Measurements from ENCODE around the gene SEMA4C. TPM values are rescaled to one million over a fixed set of nuclear protein-coding genes. Genes with fewer than 3 reads are reported as not detected.
"Not testable (repeated sequence)": the region's sequence is repeated elsewhere in the genome, so short reads cannot be mapped to it uniquely, and the experiment has no call there.

The SEMA4C gene
- total RNA-seq, 1 experiment from 2014 or later = 15.4 TPM

DNA sequence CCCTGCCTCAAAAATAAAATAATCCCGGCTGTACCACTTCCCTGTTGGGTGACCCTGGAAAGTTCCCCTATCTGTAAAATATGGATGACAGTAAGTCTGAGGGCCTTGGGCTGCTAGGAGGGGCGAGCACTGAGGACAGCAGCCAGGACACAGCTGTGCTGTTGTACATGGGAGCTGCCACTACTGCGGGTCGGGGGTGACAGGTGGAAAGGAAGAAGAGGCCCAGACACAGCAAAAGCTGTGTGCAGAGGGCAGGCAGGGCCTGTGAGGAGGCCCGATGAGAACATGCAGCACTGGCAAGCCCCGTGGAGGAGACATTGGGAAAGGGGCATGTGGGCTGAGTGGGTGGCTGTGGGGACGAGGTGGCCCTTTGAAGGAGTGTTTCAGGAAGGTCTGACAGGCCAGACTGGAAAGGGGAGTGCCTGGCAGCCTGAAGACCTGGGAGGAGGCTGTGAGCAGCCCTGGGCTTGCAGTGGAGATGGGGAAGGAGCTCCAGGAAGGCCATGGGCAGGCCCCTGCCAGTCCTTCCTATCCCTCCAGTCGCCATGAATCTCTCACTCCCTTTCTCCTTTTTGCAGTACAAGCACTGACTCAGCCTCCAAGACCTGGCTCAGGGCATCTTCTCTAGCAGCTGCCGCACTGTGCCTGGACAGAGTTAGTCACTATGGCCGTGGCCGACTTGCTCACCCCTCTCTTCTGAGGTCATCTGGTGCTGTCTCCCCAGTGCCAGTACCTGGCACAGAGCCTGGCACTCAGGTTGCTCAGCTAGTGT, 28.9 kb upstream of the SEMA4C start:
- peak; percentile 31 for DNase-seq (ENCODE audit: low read depth)

DNA sequence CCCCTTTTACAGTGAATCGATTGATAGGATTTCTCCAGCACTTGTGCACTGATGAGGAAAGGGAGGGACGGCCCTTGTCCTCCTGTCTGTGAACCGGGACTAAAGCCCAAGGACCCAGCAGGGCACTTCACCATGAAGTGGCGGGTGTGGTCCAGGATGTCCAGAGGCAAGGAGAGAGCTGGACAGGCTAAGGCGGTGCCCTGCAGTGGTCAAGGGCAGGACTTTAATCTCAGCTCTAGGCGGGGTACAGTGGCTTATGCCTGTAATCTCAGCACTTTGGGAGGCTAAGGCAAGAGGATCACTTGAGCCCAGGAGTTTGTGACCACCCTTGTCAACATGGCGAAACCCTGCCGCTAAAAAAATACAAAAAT, 28.2 kb upstream of the SEMA4C start:
- no peak for DNase-seq (ENCODE audit: low read depth)

DNA sequence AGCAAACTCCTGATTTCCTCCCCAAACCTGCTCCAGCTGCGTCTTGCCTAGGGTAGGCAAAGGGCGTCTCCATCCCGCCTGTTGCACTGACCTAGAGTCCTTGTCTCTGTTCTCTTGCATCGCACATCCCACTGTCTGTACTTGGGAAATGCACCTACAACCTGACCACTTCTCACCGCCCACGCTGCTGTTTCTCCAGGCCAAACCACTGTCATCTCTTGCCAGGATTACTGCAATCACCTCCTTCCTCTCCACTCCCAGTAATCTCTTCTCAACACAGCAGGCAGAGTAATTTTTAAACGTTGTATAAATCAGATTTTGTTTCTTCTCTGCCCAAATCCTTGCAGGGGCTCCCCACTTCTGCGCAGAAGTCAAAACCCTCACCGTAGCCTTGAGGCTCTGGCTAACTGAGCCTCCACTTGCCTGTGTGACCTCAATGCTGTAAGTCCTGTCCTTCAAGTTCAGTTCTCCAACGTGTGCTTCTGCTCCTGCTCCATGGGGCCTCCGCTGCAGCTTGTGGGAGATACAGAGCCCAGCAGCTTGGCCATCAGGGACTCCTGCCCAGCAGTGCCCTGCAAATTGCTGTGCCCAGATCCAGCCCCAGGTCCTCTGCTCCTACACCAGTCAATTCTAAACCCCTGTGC, 27.7 kb upstream of the SEMA4C start:
- no peak for DNase-seq (ENCODE audit: low read depth)

DNA sequence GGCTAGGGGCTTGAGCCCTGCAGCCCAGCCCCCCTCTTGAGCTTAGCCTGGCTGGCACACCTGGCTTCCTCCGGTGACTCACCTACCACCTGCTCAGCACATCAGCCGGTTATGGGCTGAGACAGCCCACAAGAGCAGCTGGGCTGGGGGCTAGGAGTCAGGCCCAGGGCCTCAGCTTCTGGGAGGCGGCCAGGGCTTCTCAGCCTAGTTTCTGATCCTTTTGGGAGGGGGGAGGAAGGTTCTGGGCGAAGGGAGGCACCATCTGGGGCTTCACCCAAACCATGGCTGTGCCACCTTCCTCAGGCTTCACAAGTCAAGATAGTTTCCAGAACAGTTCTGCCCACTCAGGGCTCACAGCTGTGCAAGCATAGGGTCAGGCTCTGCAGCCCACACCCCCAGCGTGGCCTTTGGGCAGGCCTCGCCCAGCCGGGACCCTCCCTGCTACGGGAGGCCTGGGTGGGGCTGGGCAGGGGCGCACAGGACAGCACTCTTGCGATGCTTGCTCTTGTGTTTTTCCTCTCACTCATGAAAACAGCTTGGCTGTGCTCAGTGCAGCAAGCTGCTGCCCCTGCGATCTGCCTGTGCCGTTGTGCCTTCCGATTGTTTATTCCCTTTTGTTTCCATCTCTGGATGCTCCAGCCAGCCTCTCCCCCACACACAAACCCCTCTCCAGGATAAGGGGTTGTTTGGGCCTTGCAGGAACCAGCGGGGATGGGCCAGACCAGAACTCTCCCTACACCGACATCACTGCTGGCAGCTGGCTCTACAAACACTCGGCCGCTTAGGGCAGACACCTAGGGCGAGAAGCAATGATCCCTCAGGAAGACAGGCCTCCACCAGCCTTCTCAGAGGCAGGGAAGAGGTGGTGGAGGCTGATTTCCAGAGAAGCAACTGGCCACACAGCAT, 26.1 kb upstream of the SEMA4C start:
- no peak for DNase-seq (ENCODE audit: low read depth)

DNA sequence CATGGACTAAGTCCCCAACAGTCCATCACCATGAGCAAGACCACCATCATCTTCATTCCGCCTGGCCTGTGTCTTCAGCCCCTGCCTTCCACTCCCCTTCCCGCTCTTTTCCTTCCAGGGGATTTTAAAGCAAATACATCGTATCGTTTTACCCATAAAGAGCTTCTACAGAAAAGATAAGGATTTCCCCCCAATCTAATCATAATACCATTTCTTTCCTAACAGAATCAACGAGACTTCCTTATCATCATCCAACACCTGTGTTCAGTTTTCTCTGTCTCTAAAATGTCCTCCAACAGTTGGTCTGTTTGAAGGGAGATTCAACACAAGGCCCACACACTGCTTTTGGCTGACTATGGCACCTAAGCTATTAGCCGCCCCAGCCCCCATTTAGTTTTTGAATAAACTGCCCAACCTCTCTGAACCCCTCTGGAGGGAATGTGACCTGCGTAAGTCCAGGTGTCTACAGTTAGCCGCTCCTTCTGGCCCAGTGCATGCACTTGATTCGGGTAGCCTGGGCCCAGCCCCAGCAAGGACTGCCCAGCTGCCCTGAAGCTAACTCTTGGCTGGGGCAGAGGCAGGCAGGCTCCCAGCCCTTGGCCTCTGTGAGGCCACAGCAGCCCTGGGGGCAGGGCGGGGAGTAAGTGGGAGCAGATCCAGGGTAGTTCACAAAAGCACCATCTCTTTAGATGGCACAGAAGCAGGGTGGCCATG, 25.3 kb upstream of the SEMA4C start:
- DNase-seq (ENCODE audit: low read depth) = no peak

DNA sequence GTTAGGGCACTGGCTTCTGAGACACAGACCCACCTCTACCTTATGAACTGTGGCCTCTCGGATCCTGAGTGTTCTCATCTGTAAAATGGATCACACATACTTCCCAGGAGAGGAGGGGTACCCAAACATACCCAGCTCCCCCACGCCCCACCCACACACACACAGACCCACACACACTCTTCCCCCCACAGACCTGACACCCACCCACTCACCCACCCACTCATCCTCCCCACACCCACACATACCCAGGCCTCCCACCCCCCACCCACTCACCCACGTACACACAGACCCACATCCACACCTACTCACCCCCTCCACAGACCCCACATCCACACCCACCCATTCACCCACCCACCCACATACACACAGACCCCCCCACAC, 24.3 kb upstream of the SEMA4C start:
- DNase-seq (ENCODE audit: low read depth) = no peak

DNA sequence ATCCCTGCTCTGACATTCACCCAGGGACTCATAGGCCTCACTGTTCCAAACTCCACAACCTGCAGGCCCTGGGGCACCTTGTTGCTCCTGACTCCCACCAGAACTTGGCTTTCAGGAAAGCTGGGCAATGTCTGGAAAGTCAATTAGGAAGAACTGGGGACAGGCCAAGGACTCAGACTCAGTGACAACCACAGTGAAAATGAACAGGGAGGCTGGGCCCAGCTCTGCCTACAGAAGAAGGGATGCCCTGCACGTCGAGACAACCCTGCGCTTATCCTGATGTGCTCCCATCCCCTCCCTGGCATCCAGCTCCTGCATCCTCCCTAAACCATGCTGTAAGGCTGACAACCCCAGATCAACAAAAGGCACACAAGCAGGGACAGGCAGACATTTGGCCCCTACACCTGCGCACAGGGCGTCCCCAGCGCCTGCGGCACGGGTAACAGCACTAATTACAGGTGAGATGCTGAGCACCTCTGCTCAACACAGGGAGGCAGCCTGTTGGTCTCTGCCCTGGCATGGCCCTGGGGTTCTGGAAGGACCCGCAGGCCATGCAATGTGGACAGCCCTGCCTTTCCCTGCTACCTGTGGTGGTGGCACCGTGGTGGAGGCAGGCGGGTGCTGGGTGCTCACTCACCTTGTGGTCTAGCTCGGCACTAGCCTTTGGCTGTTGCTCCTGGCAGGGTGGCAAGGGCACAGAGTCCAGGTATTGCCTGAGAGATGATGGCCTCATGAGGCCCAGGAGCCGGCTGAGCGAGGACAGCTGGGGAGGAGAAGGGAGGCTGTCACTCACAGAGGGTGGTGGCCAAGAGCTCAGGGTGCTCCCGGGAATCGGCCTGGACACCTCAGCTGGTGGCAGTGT, 23.6 kb upstream of the SEMA4C start:
- no peak for DNase-seq (ENCODE audit: low read depth)

DNA sequence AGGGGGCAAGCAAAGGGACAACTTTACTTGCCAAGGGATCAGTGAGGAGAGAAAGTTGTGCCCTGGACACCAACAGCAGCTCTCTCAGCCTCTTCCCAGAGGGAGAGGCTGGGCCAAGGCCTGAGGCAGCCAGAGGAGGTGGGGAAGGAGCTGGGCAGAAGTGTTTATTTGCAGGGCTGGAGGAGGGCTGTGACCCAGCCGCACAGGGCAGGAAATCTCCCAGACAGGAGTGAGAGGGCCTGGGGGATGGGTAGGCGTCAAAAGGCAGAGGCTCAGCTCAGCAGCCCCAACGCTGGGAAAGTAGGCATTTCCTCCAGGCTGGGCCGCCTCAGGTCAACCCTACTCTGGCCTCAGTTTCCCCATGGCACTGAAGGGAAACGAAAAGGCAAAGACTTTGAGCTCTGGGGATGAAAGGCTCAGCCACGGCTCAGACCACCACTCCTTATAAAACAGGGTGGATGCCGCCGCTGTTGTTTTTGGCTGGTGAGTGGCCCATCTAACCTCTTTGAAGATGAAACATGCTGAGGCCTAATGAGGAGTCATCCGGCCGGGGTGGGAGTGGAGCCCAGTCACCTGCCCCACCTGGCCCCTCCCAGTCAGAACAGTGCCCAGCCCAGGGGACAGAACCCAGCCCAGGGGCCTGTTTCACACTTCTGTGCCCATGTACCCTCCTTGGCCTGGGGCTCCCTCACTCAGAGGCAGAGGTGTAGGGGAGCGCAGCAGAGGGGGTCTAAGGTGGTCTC, 21.9 kb upstream of the SEMA4C start:
- DNase-seq (ENCODE audit: low read depth) = peak; percentile 40

DNA sequence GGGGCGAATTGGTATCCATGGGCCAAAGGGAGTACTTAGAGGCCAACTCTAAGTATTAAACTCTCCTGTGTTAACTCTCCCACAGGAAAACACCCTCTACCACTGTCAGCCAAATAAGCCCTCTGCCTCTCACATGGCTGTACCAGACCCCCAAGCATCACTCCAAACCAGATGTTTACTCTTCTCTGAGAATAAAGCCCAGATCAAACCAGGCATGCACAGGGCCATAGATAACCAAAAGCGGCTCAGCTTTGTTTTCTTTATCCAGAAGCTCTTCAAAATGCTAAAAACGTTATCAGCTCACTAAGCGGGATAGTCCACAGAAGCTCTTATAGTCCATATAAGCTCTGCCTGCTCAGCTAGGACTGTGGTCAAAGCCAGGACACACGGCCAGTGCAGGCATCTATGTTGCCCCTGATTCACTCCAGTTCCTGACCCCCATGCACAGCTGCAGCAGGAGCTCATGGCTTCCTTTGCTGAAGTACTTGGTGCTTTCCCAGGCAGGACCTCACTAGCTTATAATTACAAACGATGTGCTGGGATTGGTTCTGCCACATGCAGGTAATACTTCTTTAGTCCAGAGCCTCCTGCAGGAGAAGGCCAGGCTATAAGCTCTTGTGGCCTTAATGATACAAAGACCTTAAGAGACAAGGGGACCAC, 21.0 kb upstream of the SEMA4C start:
- DNase-seq (ENCODE audit: low read depth) = no peak

DNA sequence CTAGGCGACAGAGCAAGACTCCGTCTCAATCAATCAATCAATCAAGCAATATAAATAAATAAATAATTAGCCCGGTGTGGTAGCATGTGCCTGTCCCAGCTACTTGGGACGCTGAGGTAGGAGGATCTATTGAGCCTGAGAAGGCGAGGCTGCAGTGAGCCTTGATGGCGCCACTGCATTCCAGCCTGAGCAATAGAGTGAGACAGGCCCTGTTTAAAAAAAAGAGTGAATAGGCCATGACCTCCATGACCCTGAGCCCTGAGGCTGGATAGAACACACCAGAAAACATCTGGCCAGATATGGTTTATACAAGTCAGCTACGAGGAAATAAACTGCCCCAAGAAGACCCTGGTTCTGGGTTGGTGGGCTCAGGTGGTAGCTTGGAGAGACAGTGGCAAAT, 20.4 kb upstream of the SEMA4C start:
- DNase-seq (ENCODE audit: low read depth) = no peak

DNA sequence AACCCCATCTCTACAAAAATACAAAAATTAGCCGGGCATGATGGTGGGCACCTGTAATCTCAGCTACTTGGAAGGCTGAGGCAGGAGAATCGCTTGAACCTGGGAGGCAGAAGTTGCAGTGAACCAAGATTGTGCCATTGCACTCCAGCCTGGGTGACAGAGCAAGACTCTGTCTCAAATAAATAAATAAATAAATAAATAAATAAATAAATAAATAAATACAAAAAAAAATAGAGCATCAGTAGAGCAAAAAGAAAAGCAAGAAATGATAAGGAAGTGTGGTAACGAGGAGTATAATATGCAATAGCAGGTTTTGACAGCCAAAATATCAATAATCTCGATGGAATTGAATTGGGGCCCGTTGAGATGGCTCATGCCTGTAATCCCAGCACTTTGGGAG, 19.6 kb upstream of the SEMA4C start:
- not testable (repeated sequence) for DNase-seq (ENCODE audit: low read depth)

DNA sequence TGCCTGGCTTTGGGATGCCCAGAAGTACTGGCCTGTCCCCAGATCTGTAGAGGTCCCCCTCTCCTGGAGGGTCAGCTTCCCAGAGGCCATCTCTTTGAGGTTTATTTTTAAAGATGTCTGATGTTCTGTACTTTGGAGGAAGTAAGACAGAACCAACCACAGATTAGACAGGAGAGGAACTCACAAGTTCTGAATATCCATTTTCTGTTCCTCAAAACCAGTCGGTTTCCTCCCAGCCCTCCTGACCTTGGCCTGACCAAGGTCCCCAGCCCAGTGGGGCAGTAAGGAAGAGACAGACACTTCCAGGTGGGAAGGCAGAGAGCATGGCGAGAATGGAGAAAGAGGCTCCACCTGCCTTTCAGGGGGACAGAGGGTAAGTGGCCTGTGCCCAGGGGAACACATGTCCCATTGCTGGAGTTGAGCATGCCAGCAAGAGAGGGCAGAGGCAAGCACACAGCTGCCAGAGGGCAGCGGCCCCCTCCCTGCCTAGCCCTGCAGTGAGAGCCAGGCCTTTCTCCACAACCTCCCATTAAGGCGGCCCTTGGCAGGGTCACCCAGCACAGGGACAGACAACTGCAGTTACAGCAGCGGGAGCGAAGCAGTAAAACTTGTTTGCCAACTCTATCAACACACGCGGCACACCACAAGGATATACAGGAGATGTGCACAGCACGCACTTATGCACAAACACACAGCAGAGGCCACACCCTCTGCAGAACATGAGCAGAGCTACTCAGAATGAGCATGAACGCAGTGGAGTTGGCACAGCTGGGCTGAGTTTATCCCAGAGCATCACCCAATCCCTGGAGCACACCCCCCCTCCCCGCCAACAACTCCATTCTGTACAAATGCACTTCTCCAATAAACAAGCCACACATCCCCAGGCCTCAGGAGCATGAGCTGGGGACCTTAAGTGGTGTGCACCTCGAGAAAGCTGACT, 18.5 kb upstream of the SEMA4C start:
- DNase-seq (ENCODE audit: low read depth) = no peak

DNA sequence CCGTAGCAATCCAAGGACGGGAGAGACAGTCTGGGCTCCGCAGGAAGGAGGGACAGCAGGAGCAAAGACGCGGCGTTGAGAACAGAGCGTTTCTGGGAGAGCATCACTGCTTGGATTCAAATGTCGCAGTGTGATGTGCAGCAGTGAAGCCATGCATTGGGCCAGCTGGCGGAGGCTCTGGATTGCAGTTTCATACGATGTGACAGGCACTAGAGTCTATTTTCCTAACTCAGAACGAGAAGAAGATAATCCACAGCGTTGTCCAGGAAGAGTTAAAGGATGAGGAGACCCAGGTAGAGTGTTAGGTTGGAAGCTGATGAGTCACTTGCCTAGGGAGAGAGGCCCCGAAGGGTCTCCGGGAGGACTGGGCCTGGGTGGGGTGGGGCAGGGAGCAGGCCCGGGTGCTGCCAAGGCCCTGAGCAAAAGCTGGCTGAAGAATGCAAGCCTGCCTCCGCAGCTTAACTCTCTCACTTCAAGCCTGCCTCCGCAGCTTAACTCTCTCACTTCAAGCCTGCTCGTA, 17.7 kb upstream of the SEMA4C start:
- DNase-seq (ENCODE audit: low read depth) = no peak

DNA sequence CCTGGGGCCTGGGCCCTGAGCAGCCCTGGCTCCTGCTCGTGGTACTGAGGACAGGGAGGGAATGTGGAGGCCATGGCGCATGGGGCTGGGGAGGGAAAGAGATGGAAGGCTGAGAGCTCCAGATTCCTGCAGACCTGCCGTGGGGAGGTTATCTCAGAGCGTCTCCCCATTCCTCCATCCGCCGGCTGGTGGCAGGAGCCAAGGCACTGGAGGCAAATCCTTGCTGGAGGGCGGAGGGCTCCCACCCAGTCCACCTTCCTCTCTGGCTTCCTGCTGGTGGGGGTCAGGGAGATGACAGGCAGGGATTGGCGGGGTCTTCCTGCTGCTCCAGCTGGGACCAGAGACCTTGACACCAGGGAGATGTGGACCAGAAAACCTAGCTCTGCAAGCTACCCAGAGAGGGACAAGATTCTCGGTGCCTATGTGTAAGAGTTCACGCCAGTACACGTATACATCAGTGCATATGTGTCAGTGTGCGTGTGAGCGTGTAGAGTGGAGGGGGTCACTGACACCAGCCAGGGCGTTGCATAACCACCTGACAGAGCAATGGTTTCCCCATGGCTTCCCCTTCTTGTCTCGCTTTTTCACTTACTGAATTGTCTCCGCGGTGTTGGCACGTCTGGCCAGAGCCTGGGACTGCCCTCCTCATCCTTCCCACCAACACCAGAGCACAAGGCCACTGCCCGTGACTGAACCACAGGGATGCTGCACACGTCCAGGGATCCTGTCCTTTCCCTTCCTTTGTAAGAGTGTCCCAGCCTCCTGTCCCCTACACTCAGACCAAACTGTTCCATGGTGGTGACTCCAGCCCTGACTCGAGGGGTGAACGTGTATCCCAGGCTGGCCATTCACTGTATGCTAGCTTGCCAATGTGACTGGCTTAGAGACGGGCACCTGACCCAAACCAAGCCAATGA, 15.8 kb upstream of the SEMA4C start:
- DNase-seq (ENCODE audit: low read depth) = no peak

DNA sequence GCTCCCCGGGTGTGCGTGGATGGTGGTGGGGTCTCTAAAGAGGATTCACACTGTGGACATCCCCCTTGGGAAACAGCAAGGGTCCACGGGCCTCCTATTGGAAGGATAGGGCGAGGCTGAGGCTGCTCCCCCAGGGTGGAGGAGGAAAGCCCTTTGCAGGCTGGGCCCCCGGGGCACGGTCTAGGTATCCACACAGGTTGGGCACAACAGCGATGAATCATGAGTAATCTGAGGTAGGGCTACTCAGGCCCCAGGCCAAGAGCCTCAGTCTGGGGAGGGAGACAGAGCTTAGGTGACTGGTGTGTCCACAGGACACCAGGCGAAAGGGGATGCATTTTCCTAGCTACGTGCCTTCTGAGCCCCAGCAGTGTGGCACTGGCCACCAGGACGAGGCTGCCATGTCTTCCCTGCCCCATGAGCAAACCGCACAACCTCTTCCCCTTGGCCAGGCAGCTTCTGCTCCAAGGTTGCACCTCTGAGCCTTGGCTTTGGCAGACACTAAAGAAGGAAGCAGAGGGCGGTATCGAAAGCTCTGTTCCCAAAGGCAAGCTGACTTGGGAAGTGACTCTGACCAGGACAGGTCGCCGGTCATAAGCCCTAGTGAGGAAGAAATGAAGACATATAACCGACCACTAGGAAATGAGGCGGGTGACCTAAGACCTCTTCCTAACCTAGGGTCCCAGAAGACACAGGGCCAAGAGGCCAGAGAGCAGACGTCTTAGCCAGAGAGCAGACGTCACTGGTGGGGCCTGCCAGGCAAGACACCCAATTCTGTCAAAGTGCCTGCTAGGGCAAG, 14.6 kb upstream of the SEMA4C start:
- no peak for DNase-seq (ENCODE audit: low read depth)

DNA sequence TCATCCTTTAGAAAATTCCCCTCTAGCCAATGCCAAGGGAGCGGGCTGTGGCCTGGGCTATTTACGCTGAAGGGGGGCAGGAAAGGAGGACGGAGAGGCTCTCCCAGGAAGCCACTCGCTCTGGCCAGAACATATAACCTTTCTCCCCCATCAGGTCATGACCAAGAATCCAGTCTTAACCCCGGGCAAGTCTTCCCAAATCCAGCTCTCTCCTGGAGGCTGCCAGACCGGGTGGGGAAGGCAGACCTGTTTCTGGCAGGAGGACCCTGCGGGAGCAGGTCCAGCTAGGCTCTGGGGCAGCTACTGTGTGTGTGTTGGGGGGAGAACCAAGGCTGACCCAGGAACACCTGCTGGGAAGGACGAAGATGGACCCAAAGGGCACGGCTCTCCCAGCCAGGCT, 13.4 kb upstream of the SEMA4C start:
- DNase-seq (ENCODE audit: low read depth) = no peak

All from HT1080 (cell line).